SK-N-SH treated with all-trans-retinoic acid at 6 μM for 48 hours (cell line): ENCODE measurements around the gene PMS2.

Source experiments
- CREB5 ChIP-seq: fragments of 250-450 bp; sonication (Bioruptor Pico); IDR thresholded peaks from 2 replicates; pipeline ENCODE4 v1.5.1; 2020; ENCODE audit warnings: low read depth, mild to moderate bottlenecking, moderate library complexity
- CSDC2 ChIP-seq: fragments of 250-450 bp; sonication (Bioruptor Pico); IDR thresholded peaks from 2 replicates; pipeline ENCODE4 v1.5.0; 2020; ENCODE audit warnings: mild to moderate bottlenecking, moderate library complexity
- CSRNP3 ChIP-seq: fragments of 250-450 bp; sonication (Bioruptor Pico); IDR thresholded peaks from 2 replicates; pipeline ENCODE4 v1.5.1; 2021; ENCODE audit warnings: mild to moderate bottlenecking, moderate library complexity
- GLIS3 ChIP-seq: fragments of 250-450 bp; sonication (Bioruptor Pico); IDR thresholded peaks from 2 replicates; pipeline ENCODE4 v1.5.0; 2020; ENCODE audit warnings: mild to moderate bottlenecking, moderate library complexity
- ISL1 ChIP-seq: fragments of 250-450 bp; sonication (Bioruptor Pico); IDR thresholded peaks from 2 replicates; pipeline ENCODE4 v2.1.2; 2022; ENCODE audit warnings: mild to moderate bottlenecking, moderate library complexity
- OSR1 ChIP-seq: fragments of 250-450 bp; sonication (Bioruptor Pico); IDR thresholded peaks from 2 replicates; pipeline ENCODE4 v1.8.0; 2022; ENCODE audit warnings: moderate library complexity, mild to moderate bottlenecking, inconsistent platforms
- PATZ1 ChIP-seq: fragments of 250-450 bp; sonication (Bioruptor Pico); IDR thresholded peaks from 2 replicates; pipeline ENCODE4 v1.8.0; 2020; ENCODE audit warnings: mild to moderate bottlenecking, moderate library complexity, borderline replicate concordance
- PPARA ChIP-seq: fragments of 250-450 bp; sonication (Bioruptor Pico); IDR thresholded peaks from 2 replicates; pipeline ENCODE4 v1.5.0; 2020; ENCODE audit warnings: mild to moderate bottlenecking, borderline replicate concordance
- SNAI2 ChIP-seq: fragments of 250-450 bp; sonication (Bioruptor Pico); IDR thresholded peaks from 2 replicates; pipeline ENCODE4 v1.5.0; 2020; ENCODE audit warnings: mild to moderate bottlenecking, moderate library complexity
- TSHZ2 ChIP-seq: fragments of 250-450 bp; sonication (Bioruptor Pico); IDR thresholded peaks from 2 replicates; pipeline ENCODE4 v1.5.0; 2020; ENCODE audit warnings: mild to moderate bottlenecking, moderate library complexity
- ZC3H10 ChIP-seq: fragments of 250-450 bp; sonication (Bioruptor Pico); IDR thresholded peaks from 2 replicates; pipeline ENCODE4 v1.5.1; 2021; ENCODE audit warnings: mild to moderate bottlenecking, moderate library complexity
- ZFP3 ChIP-seq: fragments of 250-450 bp; sonication (Bioruptor Pico); IDR thresholded peaks from 2 replicates; pipeline ENCODE4 v1.5.0; 2020; ENCODE audit warnings: mild to moderate bottlenecking, moderate library complexity
- ZFP30 ChIP-seq: fragments of 450-650 bp; formaldehyde crosslinking; IDR thresholded peaks from 2 replicates; pipeline ENCODE4 v1.5.0; 2022; ENCODE audit warnings: mild to moderate bottlenecking, moderate library complexity
- ZNF70 ChIP-seq: fragments of 450-650 bp; formaldehyde crosslinking; IDR thresholded peaks from 2 replicates; pipeline ENCODE4 v1.5.0; 2020; ENCODE audit warnings: mild to moderate bottlenecking, moderate library complexity

- TF ChIP-seq PPARA (CRISPR knock-in tag) (no peak), SNAI2 (CRISPR knock-in tag) (no peak), PATZ1 (CRISPR knock-in tag) (no peak), ZNF70 (no peak), CSDC2 (CRISPR knock-in tag) (no peak), CSRNP3 (CRISPR knock-in tag) (no peak), ISL1 (CRISPR knock-in tag) (no peak), OSR1 (CRISPR knock-in tag) (no peak), CREB5 (CRISPR knock-in tag) (no peak), GLIS3 (CRISPR knock-in tag) (no peak), ZFP3 (CRISPR knock-in tag) (no peak), TSHZ2 (CRISPR knock-in tag) (no peak), ZC3H10 (CRISPR knock-in tag) (no peak), ZFP30 (CRISPR knock-in tag) (no peak)
Observed at GRCh38 chr7:6032641-6033040, 23.8 kb upstream of the PMS2 start.
